Parathyroid adenoma (tissue), 2 donors: Measurements from ENCODE around the gene FAM50B.
"Not testable (repeated sequence)": the region's sequence is repeated elsewhere in the genome, so short reads cannot be mapped to it uniquely, and the experiment has no call there.

ENCODE experiments used
- H2AFZ ChIP-seq: fragments of 300-600 bp; sonication (generic); one replicate; pipeline ENCODE4 v1.7.0; 2017; ENCODE audit warnings: antibody characterized with exemption, mild to moderate bottlenecking
- H3K27ac ChIP-seq: fragments of 300-600 bp; sonication (generic); one replicate; pipeline ENCODE4 v1.7.0; 2017
- H3K27me3 ChIP-seq: fragments of 300-600 bp; sonication (generic); one replicate; pipeline ENCODE4 v1.7.0; 2017; ENCODE audit warnings: low read length; ENCODE audit not compliant: control insufficient read depth, insufficient read depth
- H3K36me3 ChIP-seq: fragments of 300-600 bp; sonication (generic); one replicate; pipeline ENCODE4 v1.7.0; 2017; ENCODE audit warnings: low read length; ENCODE audit not compliant: control insufficient read depth, insufficient read depth
- H3K4me1 ChIP-seq: fragments of 300-600 bp; sonication (generic); one replicate; pipeline ENCODE4 v1.7.0; 2017; ENCODE audit warnings: control low read depth
- H3K4me2 ChIP-seq: fragments of 300-600 bp; sonication (generic); one replicate; pipeline ENCODE4 v1.7.0; 2017; ENCODE audit warnings: low read length
- H3K4me3 ChIP-seq: fragments of 300-600 bp; sonication (generic); one replicate; pipeline ENCODE4 v1.7.0; 2017; ENCODE audit warnings: low read depth, low read length
- H3K79me2 ChIP-seq: fragments of 300-600 bp; sonication (generic); one replicate; pipeline ENCODE4 v1.7.0; 2017; ENCODE audit warnings: control low read depth
- H3K9ac ChIP-seq: fragments of 300-600 bp; sonication (generic); one replicate; pipeline ENCODE4 v1.7.0; 2017; ENCODE audit warnings: mild to moderate bottlenecking
- H3K9me3 ChIP-seq: fragments of 300-600 bp; sonication (generic); one replicate; pipeline ENCODE4 v1.7.0; 2017; ENCODE audit warnings: low read length; ENCODE audit not compliant: control insufficient read depth
- TF ChIP-seq, protein P1 (sequence below): fragments of 300-600 bp; sonication (generic); IDR thresholded peaks from one replicate; pipeline ENCODE4 v1.7.0; 2017; ENCODE audit warnings: antibody characterized with exemption, mild to moderate bottlenecking
- donor health status: primary hyperparathyroidism.

The FAM50B gene

DNA sequence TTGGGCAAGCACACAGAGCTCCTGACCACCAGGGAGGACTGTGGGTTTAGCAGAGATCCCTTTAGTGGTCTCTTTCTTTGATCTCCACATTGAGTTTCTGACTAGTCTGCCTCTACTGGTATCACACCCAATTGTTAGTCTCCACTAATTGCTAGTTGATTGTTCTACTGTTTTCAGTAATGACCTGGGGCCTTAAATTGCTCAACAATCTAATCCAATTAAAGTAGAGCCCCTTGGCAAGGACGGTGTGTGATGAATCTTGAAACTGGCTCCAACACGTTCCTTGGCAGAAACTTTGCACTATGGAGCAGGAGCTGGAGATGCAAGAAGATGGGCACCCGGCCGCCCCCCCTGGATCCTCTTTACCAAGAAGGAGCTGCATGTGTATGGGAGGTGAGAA lies 12.3 kb downstream of the FAM50B start:
- H3K27ac ChIP-seq = no peak overlapping the region
- H3K4me2 ChIP-seq = no peak overlapping the region
- H3K4me1 ChIP-seq = no peaks in the 10 kb centered on the region
- no peaks in the 10 kb centered on the region for H3K27me3 ChIP-seq
- no peaks in the 10 kb centered on the region for H3K79me2 ChIP-seq
- H2AFZ ChIP-seq = no peak overlapping the region
- H3K9ac ChIP-seq = no peak overlapping the region
- no peaks in the 10 kb centered on the region for H3K9me3 ChIP-seq
- H3K36me3 ChIP-seq = no peaks in the 10 kb centered on the region
- no peak overlapping the region for H3K4me3 ChIP-seq
- TF ChIP-seq, protein P1, sequence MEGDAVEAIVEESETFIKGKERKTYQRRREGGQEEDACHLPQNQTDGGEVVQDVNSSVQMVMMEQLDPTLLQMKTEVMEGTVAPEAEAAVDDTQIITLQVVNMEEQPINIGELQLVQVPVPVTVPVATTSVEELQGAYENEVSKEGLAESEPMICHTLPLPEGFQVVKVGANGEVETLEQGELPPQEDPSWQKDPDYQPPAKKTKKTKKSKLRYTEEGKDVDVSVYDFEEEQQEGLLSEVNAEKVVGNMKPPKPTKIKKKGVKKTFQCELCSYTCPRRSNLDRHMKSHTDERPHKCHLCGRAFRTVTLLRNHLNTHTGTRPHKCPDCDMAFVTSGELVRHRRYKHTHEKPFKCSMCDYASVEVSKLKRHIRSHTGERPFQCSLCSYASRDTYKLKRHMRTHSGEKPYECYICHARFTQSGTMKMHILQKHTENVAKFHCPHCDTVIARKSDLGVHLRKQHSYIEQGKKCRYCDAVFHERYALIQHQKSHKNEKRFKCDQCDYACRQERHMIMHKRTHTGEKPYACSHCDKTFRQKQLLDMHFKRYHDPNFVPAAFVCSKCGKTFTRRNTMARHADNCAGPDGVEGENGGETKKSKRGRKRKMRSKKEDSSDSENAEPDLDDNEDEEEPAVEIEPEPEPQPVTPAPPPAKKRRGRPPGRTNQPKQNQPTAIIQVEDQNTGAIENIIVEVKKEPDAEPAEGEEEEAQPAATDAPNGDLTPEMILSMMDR = no peak

DNA sequence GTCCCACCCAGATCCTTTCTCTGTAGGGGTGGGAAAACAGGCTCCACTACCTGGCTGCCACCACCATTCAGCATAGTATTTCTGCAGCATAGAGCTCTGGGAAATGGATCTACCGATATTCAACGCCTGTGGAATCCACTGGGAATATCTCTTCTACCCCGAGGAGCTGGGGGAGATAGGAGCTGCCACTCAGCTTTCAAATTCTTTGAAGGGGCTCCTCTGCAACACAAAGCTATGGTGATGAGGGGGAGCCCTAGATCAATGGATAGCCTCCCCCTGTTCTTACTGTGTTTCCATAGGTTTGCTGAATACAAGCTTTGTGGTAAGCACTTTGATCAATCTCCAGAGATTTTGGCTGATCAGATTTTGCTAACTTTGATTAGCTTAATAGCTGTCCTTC lies 12.9 kb downstream of the FAM50B start:
- H3K4me2 ChIP-seq = no peak overlapping the region
- TF ChIP-seq, protein P1 = no peak
- no peak overlapping the region for H3K9ac ChIP-seq
- no peaks in the 10 kb centered on the region for H3K79me2 ChIP-seq
- H3K36me3 ChIP-seq = no peaks in the 10 kb centered on the region
- H3K4me3 ChIP-seq = no peak overlapping the region
- H3K27ac ChIP-seq = no peak overlapping the region
- H3K27me3 ChIP-seq = no peaks in the 10 kb centered on the region
- no peaks in the 10 kb centered on the region for H3K4me1 ChIP-seq
- H3K9me3 ChIP-seq = no peaks in the 10 kb centered on the region
- no peak overlapping the region for H2AFZ ChIP-seq

DNA sequence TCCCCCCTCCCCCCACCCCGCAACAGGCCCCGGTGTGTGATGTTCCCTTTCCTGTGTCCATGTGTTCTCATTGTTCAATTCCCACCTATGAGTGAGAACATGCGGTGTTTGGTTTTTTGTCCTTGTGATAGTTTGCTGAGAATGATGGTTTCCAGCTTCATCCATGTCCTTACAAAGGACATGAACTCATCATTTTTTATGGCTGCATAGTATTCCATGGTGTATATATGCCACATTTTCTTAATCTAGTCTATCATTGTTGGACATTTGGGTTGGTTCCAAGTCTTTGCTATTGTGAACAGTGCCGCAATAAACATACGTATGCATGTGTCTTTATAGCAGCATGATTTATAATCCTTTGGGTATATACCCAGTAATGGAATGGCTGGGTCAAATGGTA lies 14.1 kb downstream of the FAM50B start:
- not testable (repeated sequence) for H3K27ac ChIP-seq, H3K9me3 ChIP-seq, H3K4me3 ChIP-seq, H3K27me3 ChIP-seq, H3K36me3 ChIP-seq, H3K79me2 ChIP-seq, H2AFZ ChIP-seq, H3K4me1 ChIP-seq, H3K9ac ChIP-seq, H3K4me2 ChIP-seq

DNA sequence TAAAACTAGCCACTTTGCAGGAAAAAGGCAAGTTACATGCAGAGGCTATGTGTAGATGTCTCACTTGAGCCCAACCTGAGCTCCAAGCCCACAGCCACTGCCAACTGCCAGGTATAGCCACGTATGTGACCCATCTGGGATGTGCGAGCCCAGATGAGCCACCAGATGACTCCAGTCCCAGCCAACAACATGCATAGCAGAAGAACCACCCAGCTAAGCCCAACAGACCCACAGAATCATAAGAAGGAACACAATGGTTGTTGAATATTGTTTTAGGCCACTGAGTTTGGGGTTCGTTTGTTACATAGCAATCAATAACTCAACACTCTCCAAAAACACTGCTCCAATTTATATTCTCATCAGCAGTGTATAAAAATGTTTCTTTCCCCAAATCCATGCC lies 16.3 kb downstream of the FAM50B start:
- H3K27me3 ChIP-seq = no peaks in the 10 kb centered on the region

DNA sequence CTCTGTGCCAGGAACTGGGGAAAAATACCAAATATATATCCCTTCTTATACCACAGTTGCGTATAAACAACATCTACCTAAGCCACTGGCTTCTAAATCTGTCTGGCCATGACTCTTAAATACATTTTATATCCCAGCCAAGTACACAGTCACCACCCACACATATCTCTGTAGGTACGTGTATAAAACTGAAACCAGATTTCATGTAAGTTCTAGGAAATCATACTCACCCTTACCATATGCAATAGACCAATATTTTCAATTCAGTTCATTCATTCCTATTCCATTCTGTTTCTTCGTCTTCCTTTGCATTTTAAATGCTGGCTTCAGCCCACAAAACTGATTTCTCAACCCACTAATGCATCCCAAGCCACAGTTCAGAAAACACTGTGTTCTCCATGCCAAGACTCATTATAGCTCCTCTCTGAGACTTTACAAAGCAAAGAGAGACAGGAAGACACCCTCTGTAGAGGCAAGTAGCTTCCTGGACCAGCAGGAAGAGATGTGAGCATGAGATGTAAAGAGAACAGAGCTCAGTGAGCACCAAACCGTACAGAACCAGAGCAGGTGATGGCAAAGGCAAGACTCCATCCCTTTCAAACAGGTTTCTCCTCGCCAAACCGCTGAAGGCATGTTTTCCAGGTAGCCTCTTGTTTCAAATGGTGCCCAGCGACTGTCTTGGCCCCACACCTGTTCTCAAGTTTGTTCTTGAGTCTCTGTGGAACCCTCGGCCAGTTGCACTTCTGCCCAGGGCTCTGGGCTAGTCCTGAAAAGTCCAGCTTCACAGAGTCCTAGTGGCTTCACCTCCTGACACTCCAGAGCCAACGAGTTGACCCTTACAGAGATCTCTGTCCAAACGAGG lies 18.7 kb downstream of the FAM50B start:
- TF ChIP-seq, protein P1 = no peak
- Histone ChIP-seq H3K27ac (no peak overlapping the region), H3K4me3 (no peak overlapping the region), H3K79me2 (no peaks in the 10 kb centered on the region), H2AFZ (no peak overlapping the region), H3K9me3 (no peaks in the 10 kb centered on the region), H3K36me3 (no peaks in the 10 kb centered on the region), H3K27me3 (no peaks in the 10 kb centered on the region), H3K4me1 (no peaks in the 10 kb centered on the region), H3K9ac (no peak overlapping the region), H3K4me2 (no peak overlapping the region)

More for the DNA sequence above, 16.3 kb downstream of the FAM50B start:
- Histone ChIP-seq H3K79me2 (no peaks in the 10 kb centered on the region), H3K9ac (no peak overlapping the region), H3K4me3 (no peak overlapping the region), H3K9me3 (no peaks in the 10 kb centered on the region), H3K27ac (no peak overlapping the region), H3K36me3 (no peaks in the 10 kb centered on the region), H3K4me2 (no peak overlapping the region), H3K4me1 (no peaks in the 10 kb centered on the region), H2AFZ (no peak overlapping the region)
- TF ChIP-seq, protein P1 = no peak
